HG02885 (cell line): ENCODE data around the gene SP140.

Source experiments
- ATAC-seq: cut with Tn5 transposase; IDR thresholded peaks from one replicate; pipeline ENCODE4 v1.9.1; 2021; ENCODE audit warnings: mild to moderate bottlenecking; ENCODE audit not compliant: unreplicated experiment, poor library complexity

Gene SP140

GRCh38 chr2:230347659-230348305, 122.2 kb downstream of the SP140 start:
- ATAC-seq, result peak; percentile 69

DNA sequence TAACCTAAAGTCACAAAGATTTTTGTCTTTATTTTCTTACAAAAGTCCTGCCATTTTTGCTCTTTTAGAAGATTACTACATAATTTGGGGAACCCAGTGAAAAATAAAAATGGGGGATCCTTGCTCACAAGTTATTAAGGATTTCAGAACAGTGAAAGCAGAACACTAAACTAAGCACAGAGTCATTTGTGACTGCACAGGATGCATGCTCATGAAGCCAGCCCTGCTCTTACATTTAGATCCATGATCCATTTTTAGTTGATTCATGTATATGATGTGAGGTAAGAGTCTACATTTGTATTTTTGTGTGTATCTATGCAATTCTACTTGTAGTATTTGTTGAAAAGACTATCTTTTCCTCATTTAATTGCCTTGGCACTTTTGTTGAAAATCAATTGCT, 123.3 kb downstream of the SP140 start:
- no peak for ATAC-seq

GRCh38 chr2:230356084-230356483, 130.5 kb downstream of the SP140 start:
- ATAC-seq, result no peak

DNA sequence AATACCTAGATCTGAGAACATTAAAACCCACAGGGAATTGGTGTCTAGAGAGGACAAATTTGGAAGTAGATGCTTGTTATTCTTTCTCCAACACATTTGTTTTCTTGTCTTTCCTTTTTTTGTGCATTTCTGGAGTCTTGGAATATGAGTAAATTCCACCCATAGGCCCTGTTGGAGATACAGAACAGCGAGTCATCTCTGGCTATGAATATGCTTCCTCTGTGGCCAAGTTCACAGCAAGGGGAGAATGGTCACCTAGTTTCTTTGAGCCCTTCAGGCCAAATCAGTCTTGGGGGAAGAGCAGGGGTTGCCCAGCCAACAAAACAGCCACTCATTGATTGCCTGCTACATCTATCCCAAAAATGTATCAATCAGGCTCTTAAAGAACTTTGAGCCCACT, 132.8 kb downstream of the SP140 start:
- no peak for ATAC-seq

DNA sequence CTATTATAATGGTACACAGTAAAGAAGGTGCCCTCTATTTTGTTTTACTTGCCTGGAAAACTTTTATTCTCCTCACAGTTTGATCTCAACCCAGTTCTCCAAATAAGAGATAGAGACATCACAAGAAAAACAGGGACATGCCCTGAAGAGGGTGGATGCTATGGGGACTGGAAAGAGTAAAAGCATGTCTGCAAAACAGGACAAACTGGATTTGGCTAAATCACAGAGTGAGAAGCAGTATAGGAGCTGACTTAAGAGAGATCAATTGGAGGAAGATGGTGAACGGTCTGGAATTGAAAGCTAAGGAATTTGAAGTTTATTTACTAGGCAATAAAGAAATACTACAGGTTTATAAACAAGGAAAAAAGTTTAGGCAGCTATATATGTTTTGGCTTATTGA, 134.5 kb downstream of the SP140 start:
- no peak for ATAC-seq

DNA sequence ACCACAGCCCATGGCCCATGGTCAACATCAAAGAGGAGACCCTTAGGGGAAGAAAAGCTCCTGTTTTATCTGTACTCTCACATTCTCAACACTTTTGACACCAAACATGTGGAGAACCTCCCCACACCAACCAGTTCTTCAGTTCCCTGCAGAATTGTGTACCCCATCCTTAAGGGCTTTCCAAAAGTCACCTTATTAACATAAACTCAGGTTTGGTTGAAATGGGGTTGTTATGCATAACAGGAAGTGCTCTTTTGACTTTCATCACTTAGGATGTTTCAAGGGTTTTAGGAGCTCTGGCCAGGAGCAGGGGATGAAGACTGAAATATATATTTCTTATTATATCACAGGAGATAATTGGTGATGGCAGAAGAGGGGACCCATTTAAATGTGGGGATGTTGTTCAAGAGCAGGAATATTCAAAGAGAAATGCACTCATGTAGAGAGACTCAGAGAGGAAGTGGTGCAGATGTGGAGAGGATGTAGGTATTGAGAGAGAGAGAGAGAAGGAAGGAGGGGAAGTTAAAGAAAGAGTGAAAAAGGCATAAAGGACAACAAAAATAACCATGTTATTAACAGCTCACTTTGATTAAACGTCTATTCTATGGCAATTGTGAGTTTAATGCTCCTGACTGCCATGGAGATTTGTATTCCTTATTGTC, 136.6 kb downstream of the SP140 start:
- ATAC-seq, result no peak
